Osteoblast (primary cell): ENCODE measurements around the gene EIF2S2. TPM values are rescaled to one million over a fixed set of nuclear protein-coding genes. Genes with fewer than 3 reads are reported as not detected.

Experiments used
- DNase-seq: peaks from one replicate; pipeline ENCODE4 v3.0.0; 2011; ENCODE audit warnings: low spot score, mixed read lengths; ENCODE audit not compliant: insufficient read length; ENCODE audit errors: missing footprints
- H2AFZ ChIP-seq: 2 replicates; pipeline ENCODE4 v1.6.0; 2011; ENCODE audit warnings: mild to moderate bottlenecking, low read length
- H3K27ac ChIP-seq: 2 replicates; pipeline ENCODE4 v1.5.1; 2011; ENCODE audit warnings: mild to moderate bottlenecking, low read depth, low read length, moderate library complexity
- H3K27me3 ChIP-seq: 2 replicates; pipeline ENCODE4 v1.6.0; 2012; ENCODE audit warnings: mild to moderate bottlenecking, control low read depth, inconsistent platforms, low read length, moderate library complexity; ENCODE audit not compliant: insufficient read depth
- H3K36me3 ChIP-seq: 2 replicates; pipeline ENCODE4 v1.5.1; 2011; ENCODE audit warnings: mild to moderate bottlenecking, low read length, control low read depth, moderate library complexity; ENCODE audit not compliant: insufficient read depth
- H3K4me1 ChIP-seq: 2 replicates; pipeline ENCODE4 v1.5.1; 2011; ENCODE audit warnings: mild to moderate bottlenecking, low read length, control low read depth, moderate library complexity; ENCODE audit not compliant: insufficient read depth
- H3K4me2 ChIP-seq: 2 replicates; pipeline ENCODE4 v1.6.0; 2011; ENCODE audit warnings: mild to moderate bottlenecking, low read length; ENCODE audit not compliant: insufficient read depth
- H3K4me3 ChIP-seq: fragments of 200-600 bp; sonication (generic); 3 replicates; pipeline ENCODE4 v1.5.1; 2012; ENCODE audit warnings: mild to moderate bottlenecking, low read length, inconsistent platforms; ENCODE audit not compliant: insufficient read depth
- H3K79me2 ChIP-seq: 2 replicates; pipeline ENCODE4 v1.6.0; 2012; ENCODE audit warnings: mild to moderate bottlenecking, low read length, control low read depth, inconsistent platforms; ENCODE audit not compliant: insufficient read depth
- H3K9me3 ChIP-seq: 2 replicates; pipeline ENCODE4 v1.5.1; 2011; ENCODE audit warnings: low read depth, low read length, control low read depth
- H4K20me1 ChIP-seq: 2 replicates; pipeline ENCODE4 v1.6.0; 2012; ENCODE audit warnings: mild to moderate bottlenecking, low read length, control low read depth; ENCODE audit not compliant: insufficient read depth
- CTCF ChIP-seq: IDR thresholded peaks from 2 replicates; pipeline ENCODE4 v1.5.1; 2011; ENCODE audit warnings: mild to moderate bottlenecking, low read depth, low read length, moderate library complexity; ENCODE audit errors: extremely low read depth
- total RNA-seq: library from RNA; depleted of rRNA; stranded (reverse); fragments of >200 nt; gene quantifications from 2 replicates; pipeline ENCODE4 v1.2.3, GENCODE V29; 2012

EIF2S2 gene
- total RNA-seq, 1 donor: 148 TPM

DNA sequence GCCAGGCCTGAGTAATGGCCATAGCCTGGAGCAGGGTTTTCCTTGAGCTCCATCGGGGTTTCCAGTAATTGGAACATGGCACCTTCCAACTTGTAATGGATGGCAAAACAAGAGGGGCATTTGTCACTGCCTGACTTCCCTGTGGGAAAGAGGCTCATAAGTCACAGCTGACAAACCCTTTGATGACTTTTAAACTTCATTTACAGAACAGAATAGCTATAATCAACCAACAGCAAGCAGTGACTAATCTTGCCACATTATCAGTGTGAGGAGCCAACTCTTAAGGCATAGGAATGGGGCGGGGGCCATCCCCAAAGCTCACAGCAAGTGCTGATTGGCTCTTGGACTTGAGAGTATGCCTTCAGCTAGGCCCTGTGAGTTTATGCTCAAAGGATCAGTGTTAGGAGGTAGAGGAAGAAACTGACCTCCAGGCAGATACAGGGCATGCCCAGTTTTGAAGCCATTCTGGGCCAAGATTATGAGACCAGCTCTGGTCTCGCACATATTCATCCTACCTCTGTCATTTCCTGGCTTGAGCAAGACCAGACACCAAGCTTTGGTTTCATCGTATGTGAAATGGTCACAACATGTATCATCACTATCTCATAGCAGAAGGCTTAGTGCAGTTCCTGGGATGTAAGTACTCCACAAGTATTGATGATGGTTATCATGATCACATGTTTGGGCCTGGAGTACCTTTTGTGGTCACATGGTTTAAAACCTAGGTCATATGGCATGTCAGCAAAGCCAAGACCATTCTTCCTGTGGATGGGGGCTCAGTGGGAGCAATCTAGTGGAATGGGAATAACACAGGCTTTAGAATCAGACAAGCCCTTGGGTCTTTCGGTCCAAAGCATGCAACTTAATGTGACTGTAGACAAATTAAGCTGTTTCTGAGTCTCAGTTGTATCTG is 49.2 kb downstream of the EIF2S2 start:
- H3K36me3 ChIP-seq: no peaks in the 10 kb centered on the region
- no peaks in the 10 kb centered on the region for H3K27me3 ChIP-seq
- no peak overlapping the region for H3K4me3 ChIP-seq
- H3K4me1 ChIP-seq: peaks cover 32% of the 10 kb centered on the region
- H4K20me1 ChIP-seq: peaks cover 84% of the 10 kb centered on the region
- TF ChIP-seq CTCF: no peak
- H3K4me2 ChIP-seq: no peak overlapping the region
- peak overlapping the region; percentile 43 for H3K27ac ChIP-seq
- peaks cover 85% of the 10 kb centered on the region for H3K79me2 ChIP-seq
- no peaks in the 10 kb centered on the region for H3K9me3 ChIP-seq
- no peak overlapping the region for H2AFZ ChIP-seq
- DNase-seq: no peak

- Histone ChIP-seq H3K4me1 (peaks cover 31% of the 10 kb centered on the region), H3K79me2 (peaks cover 81% of the 10 kb centered on the region), H3K36me3 (no peaks in the 10 kb centered on the region), H2AFZ (no peak overlapping the region), H3K27me3 (no peaks in the 10 kb centered on the region), H4K20me1 (peaks cover 85% of the 10 kb centered on the region), H3K27ac (no peak overlapping the region), H3K4me2 (no peak overlapping the region), H3K4me3 (no peak overlapping the region), H3K9me3 (no peaks in the 10 kb centered on the region)
- DNase-seq: no peak
- TF ChIP-seq CTCF: no peak
Observed at GRCh38 chr20:34061695-34062094, 50.3 kb downstream of the EIF2S2 start.

DNA sequence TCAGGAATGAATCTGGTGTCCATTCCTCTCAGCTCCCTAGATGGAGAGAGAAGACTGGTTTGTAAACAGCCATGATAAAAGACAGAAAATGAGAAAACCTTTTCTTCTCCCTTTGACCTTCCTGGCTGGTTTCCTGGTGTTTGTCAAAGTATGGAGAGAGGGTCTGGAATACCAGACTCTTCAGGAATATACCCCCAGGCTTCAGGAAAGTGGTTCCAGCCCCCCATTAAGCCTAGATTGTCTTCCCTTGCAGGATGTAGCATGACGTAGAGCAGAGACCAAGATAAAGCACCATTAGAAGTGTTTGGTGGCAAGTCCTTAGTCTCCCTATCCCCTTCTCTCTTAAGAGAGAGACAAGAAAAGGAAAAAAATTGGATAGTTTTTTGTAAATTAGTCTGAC is 51.1 kb downstream of the EIF2S2 start:
- Histone ChIP-seq H3K36me3 (no peaks in the 10 kb centered on the region), H3K4me2 (no peak overlapping the region), H3K4me1 (peaks cover 26% of the 10 kb centered on the region), H3K27me3 (no peaks in the 10 kb centered on the region), H3K79me2 (peaks cover 87% of the 10 kb centered on the region), H2AFZ (no peak overlapping the region), H3K9me3 (no peaks in the 10 kb centered on the region), H3K4me3 (no peak overlapping the region), H4K20me1 (peaks cover 84% of the 10 kb centered on the region), H3K27ac (no peak overlapping the region)
- no peak for TF ChIP-seq CTCF
- DNase-seq: no peak

DNA sequence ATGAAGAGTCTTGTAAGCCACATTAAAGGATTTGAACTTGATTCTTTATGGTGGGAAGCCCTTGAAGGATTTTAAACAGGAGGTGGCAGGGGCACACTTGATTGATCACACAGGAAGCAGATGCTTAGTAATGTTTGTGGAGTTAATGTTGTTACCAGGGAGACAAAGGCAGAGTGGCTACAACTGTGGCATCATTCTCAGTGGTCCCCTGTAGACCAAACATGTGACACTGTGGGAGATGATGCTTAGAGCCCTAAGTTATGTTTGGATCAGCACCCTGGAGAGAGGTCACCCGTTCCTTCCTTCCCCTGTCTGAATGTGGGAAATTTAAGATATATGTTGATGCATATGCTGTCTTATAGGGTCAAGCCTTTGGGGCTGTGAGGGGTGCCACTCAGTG is 53.2 kb downstream of the EIF2S2 start:
- H3K9me3 ChIP-seq: no peaks in the 10 kb centered on the region
- peaks cover 88% of the 10 kb centered on the region for H3K79me2 ChIP-seq
- H3K4me2 ChIP-seq: no peak overlapping the region
- TF ChIP-seq CTCF: no peak
- DNase-seq: no peak
- H3K4me1 ChIP-seq: peaks cover 17% of the 10 kb centered on the region
- no peaks in the 10 kb centered on the region for H3K36me3 ChIP-seq
- H3K27me3 ChIP-seq: no peaks in the 10 kb centered on the region
- no peak overlapping the region for H2AFZ ChIP-seq
- no peak overlapping the region for H3K4me3 ChIP-seq
- peaks cover 87% of the 10 kb centered on the region for H4K20me1 ChIP-seq
- no peak overlapping the region for H3K27ac ChIP-seq
